Colonic mucosa (tissue), 4 donors: ENCODE results near the gene ADCY9. TPM values are rescaled to one million over a fixed set of nuclear protein-coding genes. Genes with fewer than 3 reads are reported as not detected.

ENCODE experiments used
- DNase-seq: peaks from one replicate; pipeline ENCODE4 v3.0.0-alpha.2; 2020
- H3K27ac ChIP-seq: fragments of 200-600 bp; one replicate; pipeline ENCODE4 v1.8.0; 2021
- H3K27me3 ChIP-seq: fragments of 200-600 bp; one replicate; pipeline ENCODE4 v1.8.0; 2021
- H3K36me3 ChIP-seq: fragments of 200-600 bp; one replicate; pipeline ENCODE4 v1.8.0; 2021
- H3K4me1 ChIP-seq: fragments of 200-600 bp; one replicate; pipeline ENCODE4 v1.8.0; 2021; ENCODE audit warnings: mild to moderate bottlenecking
- H3K4me3 ChIP-seq: fragments of 200-600 bp; one replicate; pipeline ENCODE4 v1.8.0; 2021
- H3K9ac ChIP-seq, 2 donors: one replicate each; pipeline ENCODE4 v1.7.0; 2013; ENCODE audit warnings: control low read depth in 2 of 2, low read depth in 2 of 2, low read length in 2 of 2
- H3K9me3 ChIP-seq: fragments of 200-600 bp; one replicate; pipeline ENCODE4 v1.8.0; 2021
- intact Hi-C: fragments of 100-400 bp; cut with DNase I; formaldehyde crosslinking; loops from one replicate; pipeline ENCODE4 v1.14.1; 2022
- total RNA-seq, 2 donors: library from RNA; stranded (reverse); fragmentation: NEBNext Ultra II Directional in 1 of 2; extraction: Animal tissue kit (Norgen Biotek cat#: 25700) in 1 of 2; gene quantifications; one replicate each; pipeline ENCODE4 v1.2.1, GENCODE V29; 2021
- TF ChIP-seq, protein P1 (sequence below): fragments of 200-600 bp; IDR thresholded peaks from one replicate; pipeline ENCODE4 v1.8.0; 2022; ENCODE audit warnings: antibody characterized with exemption, mild to moderate bottlenecking
- donor health status: healthy.
- donor health status: DM: no; HTN: no; CAD: no.
- donor health status: DM: no; HTN: no; CAD: no.

ADCY9 gene
- total RNA-seq, 2 donors from 2014 or later, result 23.8 to 25.6 TPM

DNA sequence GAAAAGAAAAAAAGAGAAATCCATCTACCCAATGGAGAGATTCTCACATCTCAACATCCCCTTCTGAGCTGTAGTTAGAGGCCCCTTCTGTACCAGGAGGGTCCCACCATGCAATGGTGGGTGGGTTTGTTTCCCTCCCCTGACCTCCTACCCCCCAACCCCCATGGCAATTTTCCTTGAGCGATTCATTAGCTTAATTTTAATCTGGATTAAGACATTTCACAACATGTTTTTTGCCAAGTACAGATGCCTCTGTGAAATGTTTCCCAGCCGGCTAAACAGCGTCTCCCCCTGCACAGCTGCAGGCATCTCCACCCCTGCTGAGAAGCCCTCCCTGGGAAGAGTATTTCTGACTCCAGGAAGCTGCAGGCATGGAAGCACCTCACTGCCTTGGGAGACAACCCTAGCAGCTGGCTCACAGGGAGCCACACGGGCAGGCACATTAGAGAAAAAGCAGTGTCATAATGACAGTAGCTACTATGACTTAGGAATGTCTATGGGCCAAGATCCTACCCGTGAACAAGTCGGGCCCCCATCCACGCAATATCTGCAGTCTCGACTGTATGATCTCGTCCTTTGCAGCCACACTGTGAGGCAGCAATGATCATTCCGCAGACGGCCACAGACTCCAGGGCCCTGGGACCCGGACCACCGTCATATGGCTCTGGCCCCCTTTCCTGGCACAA is 117.3 kb downstream of the ADCY9 start:
- Histone ChIP-seq H3K4me3 (no peak overlapping the region), H3K9ac (peak overlapping the region; percentile 35 to 58), H3K9me3 (no peaks in the 10 kb centered on the region), H3K4me1 (no peaks in the 10 kb centered on the region), H3K36me3 (no peaks in the 10 kb centered on the region), H3K27ac (peak overlapping the region; percentile 16), H3K27me3 (no peaks in the 10 kb centered on the region)
- no peak for DNase-seq
- TF ChIP-seq, protein P1, sequence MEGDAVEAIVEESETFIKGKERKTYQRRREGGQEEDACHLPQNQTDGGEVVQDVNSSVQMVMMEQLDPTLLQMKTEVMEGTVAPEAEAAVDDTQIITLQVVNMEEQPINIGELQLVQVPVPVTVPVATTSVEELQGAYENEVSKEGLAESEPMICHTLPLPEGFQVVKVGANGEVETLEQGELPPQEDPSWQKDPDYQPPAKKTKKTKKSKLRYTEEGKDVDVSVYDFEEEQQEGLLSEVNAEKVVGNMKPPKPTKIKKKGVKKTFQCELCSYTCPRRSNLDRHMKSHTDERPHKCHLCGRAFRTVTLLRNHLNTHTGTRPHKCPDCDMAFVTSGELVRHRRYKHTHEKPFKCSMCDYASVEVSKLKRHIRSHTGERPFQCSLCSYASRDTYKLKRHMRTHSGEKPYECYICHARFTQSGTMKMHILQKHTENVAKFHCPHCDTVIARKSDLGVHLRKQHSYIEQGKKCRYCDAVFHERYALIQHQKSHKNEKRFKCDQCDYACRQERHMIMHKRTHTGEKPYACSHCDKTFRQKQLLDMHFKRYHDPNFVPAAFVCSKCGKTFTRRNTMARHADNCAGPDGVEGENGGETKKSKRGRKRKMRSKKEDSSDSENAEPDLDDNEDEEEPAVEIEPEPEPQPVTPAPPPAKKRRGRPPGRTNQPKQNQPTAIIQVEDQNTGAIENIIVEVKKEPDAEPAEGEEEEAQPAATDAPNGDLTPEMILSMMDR, result no peak
- intact Hi-C loops, result no loop called here

DNA sequence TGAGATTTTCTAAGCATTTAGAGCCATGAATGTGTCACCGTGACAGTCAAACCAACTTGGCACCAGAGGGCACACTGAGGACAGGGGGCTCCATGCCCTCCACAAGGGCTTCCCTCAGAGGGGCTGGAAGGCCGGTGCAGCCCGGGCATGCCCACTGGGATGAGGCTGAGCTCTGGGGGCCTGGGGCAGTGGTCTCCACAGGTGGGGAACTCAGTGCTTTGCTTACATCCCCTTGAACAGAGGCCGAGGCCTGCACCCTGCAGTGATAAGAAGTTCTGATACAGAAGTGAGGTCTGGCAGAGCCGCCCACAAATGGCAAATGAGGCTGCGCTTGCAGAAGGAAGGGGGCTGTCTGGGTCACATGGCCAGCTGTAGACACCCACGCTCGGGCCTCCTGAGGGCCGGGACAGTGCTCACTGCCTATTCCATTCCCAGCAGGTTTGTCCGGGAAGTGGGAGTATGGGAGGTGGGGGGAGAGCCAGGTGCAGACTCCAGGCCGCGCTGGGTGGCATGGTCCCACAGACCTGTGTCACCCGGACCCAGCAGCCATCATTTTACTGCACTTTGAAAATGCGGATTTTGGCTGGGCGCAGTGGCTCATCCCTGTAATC is 118.9 kb downstream of the ADCY9 start:
- Histone ChIP-seq H3K27me3 (no peaks in the 10 kb centered on the region), H3K36me3 (no peaks in the 10 kb centered on the region), H3K9ac (no peak overlapping the region), H3K9me3 (no peaks in the 10 kb centered on the region), H3K4me1 (no peaks in the 10 kb centered on the region), H3K4me3 (no peak overlapping the region), H3K27ac (no peak overlapping the region)
- DNase-seq, result no peak
- intact Hi-C loops, result no loop called here
- TF ChIP-seq, protein P1, result no peak

DNA sequence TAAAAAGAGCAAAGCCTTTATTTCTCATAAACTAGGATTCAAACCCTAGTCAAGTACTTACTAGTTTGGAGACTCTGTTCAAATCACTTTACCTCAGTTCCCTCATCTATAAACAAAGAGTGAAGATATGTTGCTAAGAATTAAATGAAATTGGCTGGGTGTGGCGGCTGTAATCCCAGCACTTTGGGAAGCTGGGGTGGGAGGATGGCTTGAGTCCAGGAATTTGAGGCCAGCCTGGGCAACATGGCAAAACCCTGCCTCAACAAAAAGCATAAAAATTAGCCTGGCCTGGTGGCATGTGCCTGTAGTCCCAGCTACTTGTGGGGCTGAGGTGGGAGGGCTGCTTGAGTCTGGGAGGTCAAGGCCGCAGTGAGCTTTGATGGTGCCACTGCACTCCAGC is 121.2 kb downstream of the ADCY9 start:
- no peaks in the 10 kb centered on the region for H3K9me3 ChIP-seq
- H3K27ac ChIP-seq, result no peak overlapping the region
- H3K4me3 ChIP-seq, result no peak overlapping the region
- DNase-seq, result no peak
- TF ChIP-seq, protein P1, result no peak
- H3K27me3 ChIP-seq, result no peaks in the 10 kb centered on the region
- intact Hi-C loops, result no loop called here
- H3K9ac ChIP-seq, result no peak overlapping the region
- H3K36me3 ChIP-seq, result no peaks in the 10 kb centered on the region
- no peaks in the 10 kb centered on the region for H3K4me1 ChIP-seq

DNA sequence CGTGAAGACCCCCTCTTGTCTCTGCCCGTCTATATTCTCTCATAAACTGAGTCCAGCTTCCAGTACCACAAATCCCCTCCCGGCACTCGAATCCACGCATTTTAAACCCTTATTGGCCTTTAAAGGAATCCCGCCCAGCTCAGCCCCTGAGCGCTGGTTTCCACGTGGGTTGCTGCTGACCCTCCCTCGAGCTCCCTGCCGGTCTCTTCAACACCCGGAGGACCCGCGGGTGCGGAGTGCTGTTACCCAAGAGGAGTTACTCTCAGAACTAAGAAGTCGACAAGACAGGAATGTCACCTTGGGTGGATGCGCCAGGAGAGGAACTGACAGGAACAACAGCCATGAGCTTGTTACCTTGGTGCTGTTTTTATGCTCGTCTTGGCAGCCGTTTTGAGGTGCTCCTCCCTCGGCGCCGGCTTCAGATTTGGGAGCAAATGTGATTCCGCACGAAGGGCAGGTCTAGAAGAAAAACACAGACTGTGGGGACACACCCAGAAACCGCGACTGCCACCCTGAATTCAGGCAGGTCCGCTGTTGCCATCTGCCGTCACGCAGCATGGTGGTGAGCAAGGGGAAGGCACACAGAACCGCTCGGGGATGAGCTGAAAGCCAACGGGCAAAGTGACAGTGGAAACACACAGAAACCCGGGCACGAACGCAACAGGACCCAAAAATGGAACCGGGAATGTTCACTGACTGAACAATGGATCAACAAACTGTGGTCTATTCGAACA is 123.0 kb downstream of the ADCY9 start:
- no peaks in the 10 kb centered on the region for H3K4me1 ChIP-seq
- H3K36me3 ChIP-seq, result no peaks in the 10 kb centered on the region
- no peak overlapping the region for H3K4me3 ChIP-seq
- intact Hi-C loops, result no loop called here
- no peak overlapping the region for H3K9ac ChIP-seq
- no peak for DNase-seq
- H3K9me3 ChIP-seq, result no peaks in the 10 kb centered on the region
- TF ChIP-seq, protein P1, result no peak
- H3K27ac ChIP-seq, result no peak overlapping the region
- no peaks in the 10 kb centered on the region for H3K27me3 ChIP-seq

DNA sequence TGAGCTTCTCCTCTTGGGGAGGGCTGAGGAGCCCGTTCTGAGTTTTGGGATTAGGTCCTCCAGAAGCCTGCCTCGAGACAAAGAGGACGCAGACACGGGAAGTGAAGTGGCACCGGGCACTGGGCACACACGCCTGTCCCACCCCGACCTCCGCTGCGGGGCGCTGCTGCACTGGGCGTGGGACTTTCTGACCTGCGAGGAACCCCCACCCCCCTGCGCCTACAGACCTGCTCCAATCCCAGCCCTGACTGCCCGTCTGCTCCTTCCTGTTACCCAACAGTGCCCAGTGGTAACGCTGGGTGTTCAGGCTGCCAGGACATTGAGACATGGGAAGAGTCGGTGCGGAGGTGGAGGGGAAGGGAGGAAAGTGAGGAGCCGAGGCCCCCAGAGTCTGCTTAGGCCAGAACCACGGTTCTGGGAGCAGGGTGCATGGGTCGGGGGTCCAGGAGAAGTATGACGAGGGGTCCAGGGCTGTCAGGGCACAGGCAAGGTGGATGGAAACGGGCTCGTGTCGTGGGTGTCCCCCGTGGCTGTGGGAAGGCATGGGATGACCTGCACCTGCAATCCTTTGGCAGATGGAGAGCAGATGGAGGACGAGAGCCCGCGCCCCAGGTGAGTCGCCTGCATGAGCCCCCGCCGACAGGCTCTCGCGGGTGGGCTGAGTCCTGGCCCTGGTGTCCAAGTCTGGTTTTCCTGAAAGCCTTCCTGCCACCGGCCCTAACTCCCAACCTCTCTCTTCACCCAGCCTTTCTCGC is 123.8 kb downstream of the ADCY9 start:
- intact Hi-C loops, result no loop called here
- TF ChIP-seq, protein P1, result no peak
- Histone ChIP-seq H3K36me3 (no peaks in the 10 kb centered on the region), H3K9me3 (no peaks in the 10 kb centered on the region), H3K9ac (no peak overlapping the region), H3K4me3 (no peak overlapping the region), H3K4me1 (no peaks in the 10 kb centered on the region), H3K27ac (no peak overlapping the region), H3K27me3 (no peaks in the 10 kb centered on the region)
- DNase-seq, result no peak
